ENCODE results near the gene SCD. TPM values are rescaled to one million over a fixed set of nuclear protein-coding genes. Genes with fewer than 3 reads are reported as not detected.

Gene SCD
- total and polyA plus RNA-seq, 2 experiments from 2014 or later: 325 to 816 TPM

- no peak for TF ChIP-seq ZNF462 (CRISPR knock-in tag; IDR thresholded peaks at IDR 0.05)
- no peak for TF ChIP-seq ZNF114 (CRISPR knock-in tag; IDR thresholded peaks at IDR 0.05)
- no peak for TF ChIP-seq EZH2 (IDR thresholded peaks at IDR 0.05; ENCODE audit: low read depth, unreplicated experiment)
- no peak for TF ChIP-seq NANOG (IDR thresholded peaks at IDR 0.05; ENCODE audit: borderline replicate concordance)
- TF ChIP-seq STAT1 (IDR thresholded peaks at IDR 0.05; ENCODE audit: unreplicated experiment): no peak
- no peak for TF ChIP-seq CREB1 (CRISPR knock-in tag; IDR thresholded peaks at IDR 0.05; ENCODE audit: low read depth)
- TF ChIP-seq REST (IDR thresholded peaks at IDR 0.05; ENCODE audit: unreplicated experiment): no peak
- TF ChIP-seq EZH2phosphoT487 (IDR thresholded peaks at IDR 0.05; ENCODE audit: unreplicated experiment): no peak
- TF ChIP-seq ZNF331 (CRISPR knock-in tag; IDR thresholded peaks at IDR 0.05; ENCODE audit: low read depth): no peak
These were observed 2.6 kb downstream of the SCD start (continued) for GRCh38 chr10:100349672-100350071.

Measured in GM23338 (cell line).